AG04449 (cell line): Measurements from ENCODE around the gene MMRN1.

ENCODE experiments used
- CTCF ChIA-PET: fragments of 350-600 bp; formaldehyde crosslinking; extraction: SDS; loops from one replicate; lab custom pipeline; 2021; ENCODE audit warnings: antibody characterized with exemption; lab: Yijun Ruan, JAX
- POLR2A ChIA-PET: fragments of 400-600, 350-600 bp; formaldehyde crosslinking; extraction: SDS; loops from one replicate; lab custom pipeline; 2020; ENCODE audit warnings: antibody characterized with exemption, inconsistent platforms; lab: Yijun Ruan, JAX
- DNase-seq: peaks from one replicate; pipeline ENCODE4 v3.0.0-alpha.2; 2010; ENCODE audit warnings: low read depth, low spot score
- H3K4me3 ChIP-seq: 2 replicates; pipeline ENCODE4 v1.5.1; 2011; ENCODE audit warnings: low read depth, mild to moderate bottlenecking, control low read depth, low read length
- CTCF ChIP-seq: IDR thresholded peaks from one replicate; pipeline ENCODE4 v1.5.1; 2011; ENCODE audit warnings: mild to moderate bottlenecking, moderate library complexity, low read length, control low read depth, inconsistent platforms; ENCODE audit not compliant: insufficient read depth; ENCODE audit errors: missing control alignments

Gene MMRN1

DNA sequence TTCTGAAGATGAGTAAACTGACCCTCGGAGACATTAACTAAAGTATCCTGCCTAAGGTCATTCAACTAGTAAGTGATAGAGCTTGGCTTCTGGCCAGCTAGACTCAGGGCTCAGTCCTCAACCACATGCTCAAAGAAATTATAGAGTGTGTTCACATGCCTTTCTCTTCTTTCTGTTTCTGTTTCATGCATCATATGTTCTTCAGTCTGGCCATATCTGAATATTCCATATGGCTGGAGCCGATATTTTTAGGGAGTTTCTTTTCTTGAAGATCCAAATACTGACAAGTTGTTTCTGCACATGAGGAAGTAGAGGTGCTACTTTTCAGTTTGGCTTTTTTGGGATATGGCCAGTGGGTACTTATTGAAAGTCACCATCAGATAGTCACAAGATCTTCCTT lies 44.9 kb downstream of the MMRN1 start:
- TF ChIP-seq CTCF: no peak
- ChIA-PET CTCF (no interaction called here), POLR2A (no interaction called here)
- no peak overlapping the region for H3K4me3 ChIP-seq
- no peak for DNase-seq

DNA sequence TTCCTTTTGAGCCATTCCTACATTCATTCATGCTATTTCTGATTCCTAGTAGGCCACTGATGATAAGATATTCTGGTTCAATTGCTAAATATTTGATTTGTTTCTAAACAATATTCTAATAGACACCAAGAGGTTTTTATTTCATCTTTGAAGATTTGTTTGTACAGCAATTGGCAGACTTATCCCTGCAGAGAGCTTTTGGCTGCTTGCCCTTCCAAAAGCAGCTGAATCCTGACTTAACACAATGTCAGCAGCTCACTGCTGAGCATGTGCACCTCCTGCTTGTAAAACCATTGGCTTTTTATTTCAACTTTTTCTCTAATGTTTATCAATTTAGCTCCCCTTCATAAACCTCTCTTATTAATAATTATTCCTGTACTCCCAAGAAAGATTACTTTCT lies 45.3 kb downstream of the MMRN1 start:
- DNase-seq: no peak
- no peak overlapping the region for H3K4me3 ChIP-seq
- ChIA-PET CTCF (no interaction called here), POLR2A (no interaction called here)
- no peak for TF ChIP-seq CTCF

DNA sequence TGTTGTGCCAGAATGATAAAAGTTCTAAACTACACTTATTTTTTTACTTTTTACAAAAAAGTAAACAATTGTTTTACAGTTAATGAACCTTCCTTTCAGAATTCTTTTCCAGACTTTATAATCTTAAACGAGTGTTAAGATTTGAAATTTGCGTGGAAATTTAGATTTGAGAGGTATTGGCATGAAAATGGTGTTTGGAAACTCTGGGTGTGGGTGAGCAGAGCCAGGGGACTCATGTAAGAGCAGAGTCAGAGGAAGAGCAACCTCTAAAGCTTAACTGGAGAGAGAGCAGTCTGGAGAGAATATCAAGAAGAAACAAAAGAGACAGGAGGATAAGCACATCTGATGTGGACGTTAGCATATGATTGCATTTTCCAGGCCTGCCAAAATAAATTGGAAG lies 48.2 kb downstream of the MMRN1 start:
- DNase-seq: no peak
- TF ChIP-seq CTCF: no peak
- POLR2A ChIA-PET: no interaction called here
- CTCF ChIA-PET: no interaction called here
- no peak overlapping the region for H3K4me3 ChIP-seq

GRCh38 chr4:89949782-89950387 lies 55.2 kb downstream of the MMRN1 start:
- CTCF ChIA-PET: no interaction called here
- no peak overlapping the region for H3K4me3 ChIP-seq
- DNase-seq: no peak
- POLR2A ChIA-PET: no interaction called here
- TF ChIP-seq CTCF: no peak

DNA sequence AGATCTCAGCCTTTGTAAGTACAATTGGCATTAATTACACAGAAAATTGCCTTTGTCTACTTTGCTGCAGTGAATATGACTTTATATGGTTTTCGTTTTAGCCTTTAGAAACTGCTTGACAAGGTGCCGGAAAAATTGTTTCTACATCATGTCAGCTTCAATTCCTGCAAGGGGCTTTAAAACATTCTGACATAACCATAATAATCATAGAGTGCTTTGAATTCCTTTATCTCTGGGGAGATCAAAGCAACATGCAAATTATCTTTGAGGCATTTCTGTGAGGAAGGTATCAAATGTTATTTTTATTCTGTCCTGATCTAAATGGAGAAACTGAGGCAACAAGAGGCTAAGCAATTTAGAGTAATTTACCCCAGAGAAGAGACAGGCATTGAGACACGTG lies 57.8 kb downstream of the MMRN1 start:
- no peak for TF ChIP-seq CTCF
- POLR2A ChIA-PET: no interaction called here
- CTCF ChIA-PET: no interaction called here
- DNase-seq: no peak
- no peak overlapping the region for H3K4me3 ChIP-seq

DNA sequence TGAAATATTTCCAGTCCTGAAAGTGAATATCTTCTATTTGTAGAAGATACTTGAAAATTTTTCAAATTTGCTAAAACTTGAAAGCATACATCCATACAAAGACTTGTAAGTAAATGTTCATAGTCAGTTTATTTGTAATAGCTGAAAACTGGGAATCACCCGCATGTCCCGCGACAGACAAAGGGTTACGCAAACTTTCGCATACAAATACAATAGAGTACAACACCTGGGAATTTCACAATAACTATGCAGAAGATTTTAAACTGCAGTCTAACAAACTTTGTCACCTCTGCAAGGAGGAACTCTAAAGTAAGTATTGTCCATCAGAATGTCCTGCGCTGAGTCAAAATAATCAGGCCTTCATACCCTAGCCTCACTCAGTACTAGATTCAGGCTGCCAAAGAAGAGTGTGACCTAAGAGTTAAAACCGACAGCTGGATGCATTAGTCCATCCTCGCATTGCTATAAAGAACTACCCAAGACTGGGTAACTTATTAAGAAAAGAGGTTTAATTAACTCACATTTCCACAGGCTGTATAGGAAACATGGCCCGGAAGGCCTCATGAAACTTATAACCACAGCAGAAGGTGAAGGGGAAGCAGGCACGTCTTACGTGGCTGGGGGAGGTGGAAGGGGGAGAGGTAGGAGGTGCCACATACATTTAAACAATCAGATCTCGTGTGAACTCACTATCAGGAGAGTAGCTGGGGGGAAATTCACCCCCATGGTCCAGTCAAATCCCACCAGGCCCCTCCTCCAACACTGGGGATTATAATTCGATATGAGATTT lies 60.4 kb downstream of the MMRN1 start:
- CTCF ChIA-PET: no interaction called here
- no peak for TF ChIP-seq CTCF
- no peak overlapping the region for H3K4me3 ChIP-seq
- POLR2A ChIA-PET: no interaction called here
- DNase-seq: no peak
